8988T (cell line): ENCODE data around the gene DUSP18.
A peak's percentile ranks its signal among the peaks of the same experiment; 100 is the strongest.
"Not testable (repeated sequence)": the region's sequence is repeated elsewhere in the genome, so short reads cannot be mapped to it uniquely, and the experiment has no call there.

Source experiments
- DNase-seq: peaks from one replicate; pipeline ENCODE4 v3.0.0; 2011

DUSP18 gene

GRCh38 chr22:30676565-30676964, 8.9 kb upstream of the DUSP18 start:
- DNase-seq, result not testable (repeated sequence)

GRCh38 chr22:30675436-30675835, 7.8 kb upstream of the DUSP18 start:
- DNase-seq, result no peak

DNA sequence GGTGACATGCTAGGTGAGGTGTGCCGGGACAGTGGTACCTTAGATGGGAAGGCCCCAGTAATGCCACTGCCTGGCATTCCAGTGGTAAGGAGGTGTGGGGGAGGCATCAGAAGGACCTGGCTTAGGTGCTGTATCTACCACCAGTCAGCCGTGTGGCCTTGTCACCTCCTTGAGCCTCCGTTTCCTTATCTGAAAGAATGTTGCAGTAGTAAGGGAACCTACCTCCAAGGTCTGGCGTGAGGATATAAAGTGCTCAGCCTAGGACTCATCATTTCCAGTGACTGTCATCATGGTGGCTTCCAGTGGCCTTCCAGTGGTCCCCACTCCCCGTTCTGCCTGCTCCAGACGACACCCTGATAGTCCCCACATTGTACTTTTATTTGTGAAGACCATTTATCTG, 6.8 kb upstream of the DUSP18 start:
- no peak for DNase-seq

- no peak for DNase-seq
Observed at GRCh38 chr22:30673136-30673535, 5.5 kb upstream of the DUSP18 start.

GRCh38 chr22:30671071-30671470, 3.4 kb upstream of the DUSP18 start:
- no peak for DNase-seq

DNA sequence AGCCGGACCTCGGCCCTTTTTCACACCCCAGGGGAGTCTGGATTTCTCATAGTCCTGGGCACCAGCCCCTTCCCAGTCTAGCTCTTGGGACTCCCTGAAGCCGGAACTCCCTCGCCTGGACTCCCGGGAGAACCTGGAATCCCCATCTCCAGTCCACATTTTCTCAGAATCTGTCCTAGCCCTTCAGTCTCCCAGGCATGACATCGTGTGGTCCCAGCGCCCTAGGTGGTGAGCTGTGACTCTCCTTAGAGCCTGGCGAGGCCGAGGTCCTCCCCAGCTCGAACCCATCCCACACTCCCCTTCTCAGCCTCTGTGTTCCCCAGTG, 673 bp upstream of the DUSP18 start:
- DNase-seq, result no peak

GRCh38 chr22:30667107-30667493, 575 bp downstream of the DUSP18 start:
- no peak for DNase-seq

DNA sequence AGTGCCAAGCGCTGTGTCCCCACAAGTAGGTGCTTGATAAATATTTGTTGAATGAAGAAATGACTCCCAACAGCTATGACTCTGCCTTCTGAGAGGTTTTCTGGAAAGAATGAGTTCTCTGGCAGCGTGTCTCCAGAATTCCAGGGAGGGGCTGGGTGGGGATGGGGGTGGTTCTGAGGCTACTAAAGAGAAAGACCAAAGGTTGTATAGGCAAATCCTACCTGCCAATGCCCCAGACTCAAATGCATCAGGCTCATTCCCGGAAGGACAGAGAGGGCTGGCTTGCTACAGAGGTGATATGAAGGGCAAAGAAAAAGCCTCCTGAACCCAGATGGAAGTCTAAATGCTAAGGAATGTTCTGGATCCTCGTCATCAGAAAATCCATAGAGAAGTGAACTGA, 1.9 kb downstream of the DUSP18 start:
- no peak for DNase-seq

GRCh38 chr22:30665266-30665665, 2.4 kb downstream of the DUSP18 start:
- no peak for DNase-seq

DNA sequence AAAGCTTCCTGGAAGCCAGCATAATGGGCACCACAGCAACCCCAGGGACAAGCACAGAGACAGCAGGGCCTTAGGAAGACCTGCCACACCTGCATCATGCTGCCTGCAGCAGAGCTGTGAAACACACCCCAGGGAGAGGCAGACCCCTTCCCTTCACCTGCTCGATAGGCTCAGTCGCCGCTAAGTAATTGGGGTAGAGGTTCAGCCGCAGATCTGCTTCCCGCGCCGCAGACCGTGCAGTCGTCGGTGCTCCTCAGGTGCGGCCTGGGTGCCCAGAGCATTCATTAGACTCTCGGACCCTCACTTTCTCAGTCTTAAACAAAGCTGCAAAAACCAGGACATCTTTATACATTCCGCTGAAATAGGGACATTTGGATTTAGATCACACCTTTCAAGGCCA, 2.9 kb downstream of the DUSP18 start:
- DNase-seq, result no peak

DNA sequence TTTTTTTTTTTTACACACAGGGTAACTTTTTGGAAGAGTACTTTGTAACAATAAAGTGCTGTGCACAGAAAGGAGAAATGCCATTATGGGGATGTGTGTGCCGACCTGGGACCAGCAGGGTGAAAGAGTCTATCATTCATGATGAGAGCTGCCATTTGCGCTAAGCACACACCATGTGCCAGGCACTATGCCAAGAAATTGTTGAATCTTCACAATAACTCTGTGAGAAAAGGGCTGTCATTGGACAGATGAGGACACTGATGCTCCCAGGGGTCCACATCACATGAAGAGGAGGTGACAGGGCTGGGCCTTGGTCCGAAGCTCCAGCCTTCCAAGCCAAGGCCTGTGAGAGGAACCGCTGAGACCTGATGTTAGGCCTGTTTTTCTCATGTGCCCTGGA, 5.6 kb downstream of the DUSP18 start:
- DNase-seq, result no peak

GRCh38 chr22:30655532-30655931, 12.1 kb downstream of the DUSP18 start:
- no peak for DNase-seq

DNA sequence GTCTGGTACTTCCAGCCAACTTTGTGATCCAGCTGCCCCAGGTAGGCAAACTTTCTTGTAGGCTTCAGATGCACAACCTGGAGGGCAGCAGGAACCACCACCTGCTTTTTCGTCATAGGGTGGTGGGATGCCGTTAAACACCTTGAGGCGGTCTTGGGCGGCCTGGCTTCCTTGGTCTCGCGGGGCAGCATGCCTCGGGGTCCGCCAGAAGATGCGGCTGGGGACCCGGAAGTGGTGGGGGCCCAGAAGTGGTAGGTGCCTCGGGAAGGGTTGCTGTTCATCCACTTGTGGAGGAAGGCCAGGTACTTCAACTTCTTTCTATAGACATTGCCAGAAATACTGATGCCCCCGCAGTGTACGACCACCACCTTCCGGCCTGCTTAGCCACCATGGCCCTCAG, 13.3 kb downstream of the DUSP18 start:
- no peak for DNase-seq

- DNase-seq, result no peak
Observed at GRCh38 chr22:30652852-30653251, 14.8 kb downstream of the DUSP18 start.

DNA sequence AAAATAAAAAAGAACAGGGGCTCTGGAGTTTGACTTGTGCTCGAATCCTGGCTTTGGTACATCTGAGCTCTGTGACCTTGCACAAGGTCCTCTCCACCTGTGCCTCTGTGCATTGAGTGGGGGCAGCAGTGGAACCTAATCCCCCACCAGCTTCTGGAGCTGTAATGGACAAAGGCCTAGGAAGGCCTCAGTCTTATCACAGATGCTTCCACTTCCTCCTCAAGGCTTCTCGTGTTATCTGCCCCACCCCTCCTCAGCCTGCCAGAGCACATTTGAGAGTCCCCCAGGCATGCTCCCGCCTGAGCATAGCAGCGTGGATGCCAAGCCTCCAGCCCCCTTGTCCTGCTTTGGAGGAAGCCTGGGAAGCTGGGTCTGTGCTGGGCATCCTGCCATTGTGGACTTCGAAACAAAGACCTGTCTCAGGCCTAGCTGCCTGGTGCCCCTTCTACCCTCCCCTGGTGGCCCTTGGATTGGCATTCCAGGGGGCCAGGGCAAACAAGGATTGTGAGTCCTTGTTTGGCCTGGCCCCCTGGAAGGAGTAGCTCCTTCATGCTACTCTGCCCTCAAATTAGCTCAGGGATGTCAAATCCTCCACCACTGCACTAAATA, 17.1 kb downstream of the DUSP18 start:
- no peak for DNase-seq

- DNase-seq, result peak; percentile 86
Observed at GRCh38 chr22:30649430-30650007, 18.2 kb downstream of the DUSP18 start.

GRCh38 chr22:30648825-30649224, 18.9 kb downstream of the DUSP18 start:
- no peak for DNase-seq

DNA sequence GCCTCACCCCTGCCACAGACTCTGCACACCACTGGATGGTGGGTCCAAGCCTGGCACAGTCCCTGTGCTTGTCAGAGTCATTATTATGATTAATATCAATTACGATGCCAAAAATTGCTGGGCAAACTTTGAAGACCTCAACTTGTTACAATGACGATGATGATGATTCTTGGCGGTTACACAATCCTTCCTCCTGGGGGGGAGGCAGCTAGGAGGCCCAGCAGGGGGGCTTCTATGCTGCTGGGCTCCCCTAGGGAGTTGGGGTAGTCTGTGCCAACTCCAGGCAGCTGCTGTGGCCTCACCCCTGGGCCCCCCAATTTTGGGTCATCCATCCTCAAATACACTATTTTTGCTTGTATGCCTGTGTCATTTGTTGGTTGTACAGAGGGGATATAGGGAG, 20.1 kb downstream of the DUSP18 start:
- DNase-seq, result no peak

DNA sequence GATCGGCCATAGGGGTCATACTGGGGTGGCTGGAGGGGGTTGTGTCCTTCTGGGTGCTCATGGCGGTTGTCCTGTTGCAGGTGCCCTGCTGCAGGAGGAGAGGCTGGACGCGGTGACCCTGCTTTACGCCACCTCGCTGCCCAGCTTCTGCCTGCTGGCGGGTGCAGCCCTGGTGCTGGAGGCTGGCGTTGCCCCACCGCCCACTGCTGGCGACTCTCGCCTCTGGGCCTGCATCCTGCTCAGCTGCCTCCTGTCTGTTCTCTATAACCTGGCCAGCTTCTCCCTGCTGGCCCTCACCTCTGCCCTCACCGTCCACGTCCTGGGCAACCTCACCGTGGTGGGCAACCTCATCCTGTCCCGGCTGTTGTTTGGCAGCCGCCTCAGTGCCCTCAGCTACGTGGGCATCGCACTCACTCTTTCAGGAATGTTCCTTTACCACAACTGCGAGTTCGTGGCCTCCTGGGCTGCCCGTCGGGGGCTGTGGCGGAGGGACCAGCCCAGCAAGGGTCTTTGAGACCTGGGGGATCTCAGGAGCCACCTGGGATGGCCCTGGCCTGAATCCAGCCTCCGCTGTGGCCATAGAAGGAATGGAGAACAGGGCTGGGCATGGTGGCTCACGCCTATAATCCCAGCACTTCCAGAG, 21.0 kb downstream of the DUSP18 start:
- no peak for DNase-seq

DNA sequence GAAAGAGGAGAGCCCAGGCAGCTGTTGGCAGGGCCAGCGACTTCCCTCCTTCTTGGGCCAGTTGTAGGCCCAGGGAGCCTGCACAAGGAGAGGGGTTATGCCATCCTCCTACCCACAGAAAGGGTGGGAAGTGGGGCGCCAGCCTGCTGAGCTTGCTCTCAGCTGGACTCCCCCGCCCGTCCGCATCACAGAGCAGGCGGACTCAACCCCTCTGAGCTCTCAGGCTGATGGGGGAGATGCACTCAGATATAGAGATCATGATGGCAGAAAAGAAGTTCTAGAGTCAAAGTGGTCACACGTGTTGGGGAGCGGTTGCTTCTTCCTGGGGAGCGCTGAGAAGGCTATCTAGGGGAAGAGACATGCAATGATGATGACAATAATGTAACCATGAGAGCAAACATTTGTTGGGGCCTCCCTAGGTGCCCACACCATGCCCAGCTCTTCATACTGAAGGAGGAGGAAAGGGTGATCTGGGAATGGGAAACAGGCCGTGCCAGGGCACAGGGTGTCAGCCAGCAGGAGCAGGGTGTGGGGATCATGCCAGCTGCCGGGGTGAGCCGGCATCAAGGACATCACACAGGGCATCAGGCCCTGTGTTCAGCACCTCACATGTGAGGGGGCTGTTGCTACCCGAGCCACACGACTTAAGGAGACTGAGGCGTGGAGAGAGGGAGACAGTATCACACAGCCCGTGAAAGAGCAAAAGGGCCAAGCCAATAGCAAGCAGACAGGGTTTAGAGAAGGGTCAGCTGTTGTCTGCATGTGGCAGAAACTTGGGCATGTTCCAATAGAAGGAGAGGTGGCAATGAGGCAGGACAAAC, 24.4 kb downstream of the DUSP18 start:
- no peak for DNase-seq

- DNase-seq, result no peak
Observed at GRCh38 chr22:30640839-30641430, 26.7 kb downstream of the DUSP18 start.

- no peak for DNase-seq
Observed at GRCh38 chr22:30640361-30640760, 27.3 kb downstream of the DUSP18 start.

DNA sequence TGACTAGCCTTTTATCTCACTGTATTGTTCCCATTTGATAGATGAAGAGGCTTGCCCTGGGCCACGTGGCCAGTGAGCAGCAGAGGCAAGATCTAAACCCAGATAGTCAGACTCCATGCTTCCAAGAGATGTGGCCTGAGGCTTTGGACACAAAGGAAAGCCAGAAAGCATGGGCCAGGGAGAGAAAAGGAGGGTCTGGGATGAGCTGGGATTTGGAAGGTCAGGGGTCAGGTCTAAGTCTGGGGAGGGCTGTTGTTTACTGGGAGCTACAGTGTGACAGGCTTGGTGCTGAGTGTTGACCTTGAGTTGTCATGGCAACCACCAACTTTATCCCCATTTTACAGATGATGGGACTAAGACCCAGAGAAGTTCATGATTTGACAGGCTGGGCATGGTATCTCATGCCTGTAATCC, 30.0 kb downstream of the DUSP18 start:
- no peak for DNase-seq
